DMS 273 treated with DMSO at 0.1 percent for 48 hours (cell line): Measurements from ENCODE around the gene CSPG4.

Source experiments
- DNase-seq: peaks from one replicate; lab custom pipeline; 2025; lab: John Stamatoyannopoulos, UW

The CSPG4 gene

DNA sequence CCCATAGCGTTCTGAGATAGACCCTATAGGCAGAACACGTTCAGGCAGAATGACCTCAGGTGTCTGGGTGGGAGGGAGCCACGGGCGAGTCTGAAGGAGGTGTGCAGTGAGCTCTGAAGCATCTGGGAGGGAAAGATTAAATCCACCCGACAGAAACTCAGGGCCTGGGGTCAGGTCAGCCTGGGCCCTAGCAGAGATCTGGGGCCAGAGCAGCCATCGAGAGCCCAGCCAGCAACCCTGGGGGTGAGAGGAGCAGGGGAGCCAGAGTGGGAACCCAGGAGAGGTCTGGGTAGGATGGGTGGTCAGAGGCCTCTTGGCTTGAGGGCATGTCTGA is 42.8 kb downstream of the CSPG4 start:
- DNase-seq, result no peak

GRCh38 chr15:75669191-75669878 is 43.3 kb downstream of the CSPG4 start:
- no peak for DNase-seq

DNA sequence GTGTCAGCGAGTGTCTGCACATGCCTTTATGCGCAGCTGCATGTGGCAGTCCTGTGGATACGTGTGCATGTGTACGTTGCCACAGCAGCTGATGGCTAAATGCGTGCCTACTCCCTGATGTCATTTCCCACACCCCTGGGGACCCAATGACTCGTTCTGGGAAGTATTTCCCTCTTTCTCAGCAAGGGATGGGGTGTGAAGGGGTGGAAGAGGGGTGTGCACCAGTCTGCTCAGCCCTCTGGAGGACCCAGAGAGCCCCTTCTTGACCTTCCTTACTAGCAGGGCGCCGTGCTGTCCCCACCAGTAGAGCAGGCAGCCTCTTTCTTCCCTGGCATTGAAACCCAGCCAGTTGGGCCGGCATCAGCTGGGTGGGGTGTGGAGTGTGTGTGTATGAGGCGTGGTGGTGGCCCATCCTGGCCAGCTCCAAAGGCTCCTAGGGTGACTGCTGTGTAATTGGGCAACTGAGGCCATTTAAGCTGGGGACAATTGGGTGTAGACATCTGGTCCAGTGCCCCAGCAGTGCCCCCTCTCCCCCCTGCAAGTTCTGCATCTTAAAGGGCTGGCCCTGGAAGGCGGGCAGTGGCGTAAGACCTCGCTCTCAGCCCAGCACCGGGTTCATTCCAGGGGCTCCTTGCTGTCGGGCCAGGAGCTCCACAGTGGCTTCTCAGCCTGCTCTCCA is 45.7 kb downstream of the CSPG4 start:
- no peak for DNase-seq

DNA sequence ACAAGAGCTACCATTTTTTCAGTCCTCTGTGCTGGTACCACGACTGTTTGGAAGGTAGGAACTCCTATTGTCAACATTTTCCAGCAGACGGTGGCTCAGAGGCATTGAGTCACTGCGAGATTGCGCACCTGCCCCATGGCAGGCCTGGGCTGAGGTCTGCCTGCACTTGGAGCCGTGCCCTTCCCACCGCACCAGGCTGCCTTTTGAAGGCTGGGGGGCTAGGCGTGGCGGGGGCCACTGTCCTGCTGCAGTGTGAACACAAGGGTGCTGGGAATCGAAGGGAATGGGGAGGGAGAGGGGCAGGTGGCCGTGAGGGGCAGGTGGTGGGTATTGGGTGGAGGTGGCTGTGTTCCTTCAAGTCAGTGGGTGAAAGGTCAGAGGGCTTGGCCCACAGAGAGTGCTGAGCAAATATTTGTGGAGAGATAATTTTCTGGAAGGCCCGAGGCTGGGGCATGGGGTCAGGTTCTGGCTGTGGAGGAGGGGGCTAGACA is 48.7 kb downstream of the CSPG4 start:
- no peak for DNase-seq

- no peak for DNase-seq
These were observed 49.7 kb downstream of the CSPG4 start for GRCh38 chr15:75662823-75663519.

DNA sequence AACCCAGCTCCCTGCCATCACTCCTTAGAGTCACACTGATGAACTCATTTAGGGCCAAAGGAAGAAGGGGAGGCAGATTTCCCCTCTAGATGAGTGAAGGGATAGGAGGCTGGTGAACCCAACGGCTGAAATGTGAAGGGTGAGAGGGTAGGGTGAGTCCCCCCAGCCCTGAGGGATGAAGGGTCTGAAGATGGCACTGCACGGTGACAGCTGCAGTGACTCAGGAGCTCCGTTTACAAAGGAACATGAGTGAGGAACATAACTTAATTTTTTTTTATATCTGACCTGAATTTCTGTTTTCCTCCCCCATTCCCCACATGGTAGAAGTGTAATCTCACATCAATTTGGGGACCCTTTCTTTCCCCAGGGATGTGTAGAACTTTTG is 50.9 kb downstream of the CSPG4 start:
- DNase-seq, result no peak

DNA sequence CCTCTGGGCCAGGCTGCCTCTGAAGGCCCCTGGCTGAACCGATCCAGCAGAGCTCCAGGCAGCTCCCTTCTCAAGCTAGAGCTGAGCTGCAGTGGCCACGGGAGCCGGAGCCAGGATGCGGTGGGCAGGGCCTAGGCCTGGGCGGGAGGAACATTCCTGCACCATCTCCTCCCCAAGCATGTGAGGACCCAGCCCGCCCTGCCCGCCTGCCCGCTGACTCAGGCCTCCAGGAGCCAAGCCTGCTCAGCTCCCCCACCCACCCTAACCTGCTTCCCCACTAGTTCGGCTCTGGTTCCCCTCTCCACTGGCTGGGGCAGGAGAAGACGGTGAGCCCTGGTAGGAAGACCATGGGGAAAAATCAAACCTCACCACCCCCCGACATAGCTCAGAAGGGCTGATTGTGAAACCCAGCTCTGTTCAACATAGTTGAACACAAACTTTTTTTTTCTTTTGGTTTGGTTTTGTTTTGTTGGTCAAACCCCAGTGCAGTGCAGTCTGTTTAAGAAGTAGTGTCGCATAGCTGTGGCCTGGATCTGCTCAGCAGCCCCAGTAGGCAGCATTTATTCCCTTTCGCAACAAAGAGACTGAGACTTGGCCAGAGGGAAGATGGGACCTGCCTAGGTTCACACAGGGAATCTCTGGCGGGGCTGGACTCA is 51.4 kb downstream of the CSPG4 start:
- peak; percentile 18 for DNase-seq

DNA sequence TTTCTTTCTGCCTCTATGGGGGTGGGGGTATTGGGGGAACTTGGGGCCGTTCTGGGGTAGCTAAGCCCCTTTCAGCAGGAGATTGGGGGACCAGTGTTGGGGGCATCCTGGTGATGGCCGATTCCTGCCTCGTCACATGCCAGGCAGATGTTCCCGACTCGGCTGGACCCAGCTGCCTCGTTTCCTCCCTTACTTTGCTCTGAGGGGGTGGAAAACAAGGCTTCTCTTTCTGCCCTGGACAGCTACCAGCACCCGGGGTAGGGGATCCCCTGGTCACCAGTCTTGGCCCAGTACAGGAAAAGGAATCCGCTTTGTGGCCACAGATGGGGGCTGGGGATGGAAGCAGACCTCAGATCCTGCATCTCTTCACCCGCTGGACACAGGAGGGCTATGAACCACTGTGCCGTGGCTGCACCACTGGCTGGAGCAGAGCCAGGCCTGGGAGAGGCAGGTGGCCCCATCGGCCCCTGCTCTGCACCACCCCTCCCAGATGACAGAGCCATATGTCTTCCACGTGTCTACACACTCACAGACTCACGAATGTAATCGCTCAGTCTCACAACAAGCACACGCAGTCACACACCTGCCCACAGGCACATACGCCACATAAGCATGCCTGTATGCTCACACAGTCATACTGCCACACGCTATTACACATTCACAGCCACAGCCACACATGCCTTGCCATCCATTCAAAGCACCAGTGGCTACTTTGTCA is 52.6 kb downstream of the CSPG4 start:
- peak; percentile 43 for DNase-seq

- no peak for DNase-seq
These were observed 53.4 kb downstream of the CSPG4 start for GRCh38 chr15:75659141-75659771.

- DNase-seq, result no peak
These were observed 55.8 kb downstream of the CSPG4 start for GRCh38 chr15:75656813-75657212.

DNA sequence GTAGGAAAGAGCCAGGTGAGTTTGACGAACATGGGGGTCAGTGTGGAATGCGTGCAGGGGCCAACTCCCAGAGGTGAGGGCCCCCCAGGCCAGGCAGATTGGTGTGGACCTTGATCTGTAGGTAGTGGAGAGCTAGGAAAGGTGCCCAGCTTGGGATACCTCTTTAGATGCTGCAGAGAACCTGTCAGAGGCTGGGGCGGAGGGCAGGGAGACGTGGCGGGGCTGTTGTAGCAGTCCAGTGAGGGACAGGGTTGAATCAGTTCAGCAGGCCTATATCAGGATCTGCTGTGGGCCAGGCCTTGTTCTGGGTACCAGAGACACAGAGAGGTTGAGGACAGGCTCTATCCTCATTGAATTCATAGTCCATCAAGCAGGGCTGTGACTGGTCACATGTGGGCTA is 56.3 kb downstream of the CSPG4 start:
- DNase-seq, result no peak

DNA sequence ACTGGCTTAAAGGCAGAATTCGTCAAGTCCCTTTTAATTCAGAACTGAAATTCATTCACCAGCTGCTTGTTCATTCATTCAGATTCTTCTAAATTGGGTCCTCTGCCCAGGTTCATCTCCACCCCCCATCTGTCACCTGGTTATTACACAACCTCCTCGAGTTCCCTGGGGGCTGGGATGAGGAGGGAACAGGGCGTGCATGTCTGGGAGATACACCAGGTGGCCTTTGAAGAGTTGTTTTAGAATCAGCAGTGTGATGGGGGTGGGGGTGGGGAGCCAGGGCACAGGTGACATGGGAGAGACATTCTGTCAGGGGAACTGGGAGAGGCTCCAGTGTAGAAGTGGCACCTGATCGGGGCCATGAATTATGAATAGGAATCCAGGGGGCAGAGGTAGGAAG is 56.7 kb downstream of the CSPG4 start:
- DNase-seq, result no peak

- DNase-seq, result no peak
These were observed 58.3 kb downstream of the CSPG4 start for GRCh38 chr15:75654201-75654907.

DNA sequence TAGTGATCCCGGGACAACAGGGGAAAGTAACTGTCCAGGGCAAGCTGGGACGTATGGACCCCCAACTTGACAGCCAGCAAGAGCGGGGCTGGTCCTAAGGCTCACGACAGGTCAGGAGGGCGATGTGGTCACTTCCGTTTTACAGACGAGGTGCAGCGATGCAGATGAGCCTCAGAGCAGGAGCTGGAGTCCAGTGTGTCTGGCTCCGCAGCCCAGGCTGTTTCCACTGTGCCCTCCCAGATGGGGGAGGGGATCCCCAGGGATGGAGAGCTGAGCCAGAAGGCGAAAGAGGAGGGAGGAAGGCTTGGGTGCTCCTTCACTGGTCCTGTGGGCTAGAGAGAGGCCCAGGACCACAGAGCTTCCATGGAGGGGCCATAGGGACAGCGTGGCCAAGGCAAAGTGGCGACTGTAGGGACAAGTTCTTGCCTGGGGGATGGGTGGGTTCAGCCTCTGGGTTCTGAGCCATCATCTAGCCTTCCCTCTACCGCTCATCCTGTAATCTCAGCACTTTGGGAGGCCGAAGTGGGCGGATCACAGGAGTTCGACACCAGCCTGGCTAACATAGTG is 59.2 kb downstream of the CSPG4 start:
- DNase-seq, result no peak

- no peak for DNase-seq
These were observed 60.7 kb downstream of the CSPG4 start for GRCh38 chr15:75651810-75652543.

DNA sequence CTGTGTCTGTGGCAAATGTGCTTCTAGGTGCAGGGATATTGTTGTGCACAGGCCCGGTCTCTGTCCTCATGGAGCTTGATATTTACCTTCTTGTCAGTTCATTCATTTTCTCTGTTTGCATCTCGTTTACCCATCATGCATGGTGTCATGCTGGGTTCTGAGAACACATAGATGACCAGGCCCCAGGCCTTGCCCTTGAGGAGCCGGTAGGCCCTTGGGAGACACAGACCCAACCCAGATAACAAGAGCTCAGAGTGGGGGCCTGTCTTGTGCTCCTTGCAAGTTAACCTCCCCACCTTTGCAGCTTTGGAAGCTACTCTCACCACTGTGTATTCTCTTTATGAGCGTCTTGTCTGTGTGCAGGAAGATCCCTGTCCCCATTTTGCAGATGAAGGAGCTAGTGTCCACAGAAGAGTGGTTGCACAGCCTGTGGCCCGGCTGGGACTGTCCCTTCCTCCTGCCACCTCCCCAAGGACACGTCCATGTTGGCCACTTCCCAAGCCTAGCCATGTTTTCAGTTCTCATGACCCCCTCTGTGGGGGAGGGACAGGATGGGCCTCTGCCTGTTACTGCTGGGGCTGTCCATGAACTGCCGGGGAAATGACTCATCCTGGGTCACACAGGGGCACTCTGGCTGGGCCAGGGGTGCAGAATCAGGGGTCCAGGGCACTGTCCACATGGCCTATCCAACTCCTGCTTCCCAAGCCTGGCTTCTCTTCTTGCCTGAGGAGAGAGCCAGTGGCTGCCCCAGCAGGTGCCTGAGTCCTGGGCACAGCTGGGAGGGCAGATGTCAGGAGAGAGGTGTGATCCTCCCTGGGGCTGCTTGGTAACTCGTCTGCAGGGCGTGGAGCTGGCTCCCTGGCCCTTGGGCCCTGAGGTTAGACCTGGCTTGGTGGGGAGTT is 61.5 kb downstream of the CSPG4 start:
- no peak for DNase-seq

GRCh38 chr15:75649848-75650247 is 62.8 kb downstream of the CSPG4 start:
- DNase-seq, result no peak

- DNase-seq, result no peak
These were observed 63.4 kb downstream of the CSPG4 start for GRCh38 chr15:75649045-75649761.
